Kidney (tissue), 14 donors: ENCODE data around the gene PRR32. TPM values are rescaled to one million over a fixed set of nuclear protein-coding genes. Genes with fewer than 3 reads are reported as not detected.

Source experiments
- DNase-seq, 5 donors: peaks; one replicate each; pipeline ENCODE4 v3.0.0-alpha.2; 2013 to 2020
- FAIRE-seq: peaks from 2 replicates; lab custom pipeline; 2012; peaks lifted over from hg19 to GRCh38; lab: Jason Lieb, UNC
- H3K27ac ChIP-seq, 2 donors: one replicate each; pipeline ENCODE4 v1.7.0; 2013; ENCODE audit warnings: low read depth in 2 of 2, low read length in 2 of 2, inconsistent platforms in 1 of 2
- H3K27me3 ChIP-seq: one replicate; pipeline ENCODE4 v1.7.1; 2013; ENCODE audit warnings: low read length, inconsistent platforms; ENCODE audit not compliant: control insufficient read depth, insufficient read depth
- H3K36me3 ChIP-seq, 3 donors: one replicate each; pipeline versions ENCODE4 v1.7.0 to v1.7.1; 2013; ENCODE audit warnings: low read length in 3 of 3, control low read depth in 1 of 3, inconsistent platforms in 1 of 3; ENCODE audit not compliant: insufficient read depth in 3 of 3, control insufficient read depth in 2 of 3
- H3K4me1 ChIP-seq, 3 donors: one replicate each; pipeline versions ENCODE4 v1.7.0 to v1.7.1; 2013; ENCODE audit warnings: low read length in 3 of 3, inconsistent platforms in 1 of 3, low read depth in 1 of 3; ENCODE audit not compliant: control insufficient read depth in 2 of 3, insufficient read depth in 2 of 3
- H3K4me3 ChIP-seq, 3 donors: one replicate each; pipeline versions ENCODE4 v1.7.0 to v1.8.1; 2013; ENCODE audit warnings: low read length in 3 of 3, control low read depth in 1 of 3, inconsistent platforms in 1 of 3
- H3K9ac ChIP-seq, 3 donors: one replicate each; pipeline versions ENCODE4 v1.7.0 to v1.7.1; 2013; ENCODE audit warnings: low read length in 3 of 3, control low read depth in 1 of 3, inconsistent platforms in 1 of 3
- H3K9me3 ChIP-seq, 3 donors: one replicate each; pipeline versions ENCODE4 v1.7.0 to v1.7.1; 2013; ENCODE audit warnings: low read length in 3 of 3, control low read depth in 1 of 3, inconsistent platforms in 1 of 3; ENCODE audit not compliant: control insufficient read depth in 2 of 3, insufficient read depth in 1 of 3
- intact Hi-C: fragments of 100-400 bp; cut with DNase I; formaldehyde crosslinking; loops from one replicate; pipeline ENCODE4 v1.11.1; 2022
- polyA plus RNA-seq: library from polyadenylated mRNA; stranded (reverse); fragments of 350-450 nt; fragmentation: Illumina TruSeq; extraction: RNeasy Lipid Tissue Mini Kit (QIAGEN cat#74804); gene quantifications from one replicate; pipeline ENCODE4 v1.2.3, GENCODE V29; 2014; ENCODE audit warnings: low read depth, low replicate concordance; ENCODE audit not compliant: insufficient read depth
- total RNA-seq: library from RNA; stranded (reverse); fragmentation: NEBNext Ultra II Directional; extraction: Animal tissue kit (Norgen Biotek cat#: 25700); gene quantifications from one replicate; pipeline ENCODE4 v1.2.1, GENCODE V29; 2021
- TF ChIP-seq, protein P1 (sequence below): IDR thresholded peaks from 3 replicates; pipeline ENCODE4 v1.5.1; 2012; ENCODE audit warnings: mild to moderate bottlenecking, moderate library complexity, borderline replicate concordance; ENCODE audit not compliant: insufficient read depth; ENCODE audit errors: extremely low read depth
- donor health status: control.
- donor health status: control.
- donor health status: control.
- donor health status: control.
- donor health status: control.
- donor health status: DM: yes; HTN: yes; CAD: no.
- donor health status: Normal renal cell carcinoma (clear cell type).

Gene PRR32
- total and polyA plus RNA-seq, 2 donors from 2014 or later = not detected

GRCh38 chrX:126825566-126826193, 6.2 kb downstream of the PRR32 start:
- no peak overlapping the region for H3K27ac ChIP-seq
- no peaks in the 10 kb centered on the region for H3K27me3 ChIP-seq
- FAIRE-seq = no peak
- no peak overlapping the region for H3K4me3 ChIP-seq
- intact Hi-C loops = no loop called here
- no peaks in the 10 kb centered on the region for H3K4me1 ChIP-seq
- H3K36me3 ChIP-seq = no peaks in the 10 kb centered on the region
- TF ChIP-seq, protein P1, sequence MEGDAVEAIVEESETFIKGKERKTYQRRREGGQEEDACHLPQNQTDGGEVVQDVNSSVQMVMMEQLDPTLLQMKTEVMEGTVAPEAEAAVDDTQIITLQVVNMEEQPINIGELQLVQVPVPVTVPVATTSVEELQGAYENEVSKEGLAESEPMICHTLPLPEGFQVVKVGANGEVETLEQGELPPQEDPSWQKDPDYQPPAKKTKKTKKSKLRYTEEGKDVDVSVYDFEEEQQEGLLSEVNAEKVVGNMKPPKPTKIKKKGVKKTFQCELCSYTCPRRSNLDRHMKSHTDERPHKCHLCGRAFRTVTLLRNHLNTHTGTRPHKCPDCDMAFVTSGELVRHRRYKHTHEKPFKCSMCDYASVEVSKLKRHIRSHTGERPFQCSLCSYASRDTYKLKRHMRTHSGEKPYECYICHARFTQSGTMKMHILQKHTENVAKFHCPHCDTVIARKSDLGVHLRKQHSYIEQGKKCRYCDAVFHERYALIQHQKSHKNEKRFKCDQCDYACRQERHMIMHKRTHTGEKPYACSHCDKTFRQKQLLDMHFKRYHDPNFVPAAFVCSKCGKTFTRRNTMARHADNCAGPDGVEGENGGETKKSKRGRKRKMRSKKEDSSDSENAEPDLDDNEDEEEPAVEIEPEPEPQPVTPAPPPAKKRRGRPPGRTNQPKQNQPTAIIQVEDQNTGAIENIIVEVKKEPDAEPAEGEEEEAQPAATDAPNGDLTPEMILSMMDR = no peak
- no peaks in the 10 kb centered on the region for H3K9me3 ChIP-seq
- no peak for DNase-seq
- no peak overlapping the region for H3K9ac ChIP-seq

DNA sequence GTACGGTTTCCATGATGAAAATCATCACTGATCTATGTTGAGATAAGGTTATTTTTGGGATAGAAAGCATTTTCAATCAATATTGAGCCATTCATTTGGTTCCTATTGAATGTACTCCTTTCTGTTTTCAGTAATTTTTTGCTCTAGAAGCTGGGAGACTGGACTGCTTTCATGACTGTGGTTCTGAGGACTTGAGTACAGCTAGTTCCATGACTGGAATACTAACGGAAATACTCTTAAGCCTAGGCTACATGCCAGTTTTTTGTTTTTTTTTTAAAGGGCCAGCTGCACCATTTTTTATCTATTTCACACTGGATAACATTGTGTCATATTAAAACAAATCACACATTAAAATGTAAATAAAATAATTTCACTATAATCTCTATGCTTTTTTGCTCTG, 16.7 kb downstream of the PRR32 start:
- FAIRE-seq (peak; percentile 39), DNase-seq (peak in 1 of 5 donors; percentile 1)
- H3K9ac ChIP-seq = no peak overlapping the region
- H3K4me1 ChIP-seq = no peaks in the 10 kb centered on the region
- no peaks in the 10 kb centered on the region for H3K36me3 ChIP-seq
- intact Hi-C loops = no loop called here
- no peaks in the 10 kb centered on the region for H3K27me3 ChIP-seq
- H3K27ac ChIP-seq = no peak overlapping the region
- no peaks in the 10 kb centered on the region for H3K9me3 ChIP-seq
- TF ChIP-seq, protein P1 = no peak
- H3K4me3 ChIP-seq = no peak overlapping the region

DNA sequence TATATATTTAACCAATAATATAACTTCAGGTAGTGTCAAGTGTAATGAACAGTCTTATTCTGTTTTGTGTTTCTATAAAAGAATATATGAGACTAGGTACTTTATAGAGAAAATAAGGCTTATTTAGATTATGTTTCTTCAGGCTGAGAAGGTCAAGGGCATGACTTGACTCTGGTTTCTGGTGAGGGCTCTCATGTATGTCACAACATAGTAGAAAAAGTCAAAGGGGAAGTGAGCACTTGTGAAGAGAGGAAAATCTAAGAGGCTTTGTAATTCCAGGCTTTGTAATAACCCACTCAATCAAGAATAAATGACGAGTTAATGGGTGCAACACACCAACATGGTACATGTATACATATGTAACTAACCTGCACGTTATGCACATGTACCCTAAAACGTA, 27.6 kb downstream of the PRR32 start:
- H3K4me3 ChIP-seq = no peak overlapping the region
- intact Hi-C loops = no loop called here
- DNase-seq (no peak), FAIRE-seq (no peak)
- H3K9me3 ChIP-seq = no peaks in the 10 kb centered on the region
- TF ChIP-seq, protein P1 = no peak
- no peaks in the 10 kb centered on the region for H3K4me1 ChIP-seq
- no peak overlapping the region for H3K9ac ChIP-seq
- no peaks in the 10 kb centered on the region for H3K36me3 ChIP-seq
- H3K27me3 ChIP-seq = no peaks in the 10 kb centered on the region
- no peak overlapping the region for H3K27ac ChIP-seq
